Femur (tissue), 1 donor: Measurements from ENCODE around the gene CCDC106.

Source experiments
- DNase-seq: peaks from one replicate; pipeline ENCODE4 v3.0.0-alpha.2; 2017

Gene CCDC106

GRCh38 chr19:55700813-55701212, 52.8 kb downstream of the CCDC106 start:
- no peak for DNase-seq

GRCh38 chr19:55702131-55702627, 54.2 kb downstream of the CCDC106 start:
- DNase-seq, result no peak
